Naive B cell (primary cell): ENCODE measurements around the gene NPTN. TPM values are rescaled to one million over a fixed set of nuclear protein-coding genes. Genes with fewer than 3 reads are reported as not detected.
"Not testable (repeated sequence)": the region's sequence is repeated elsewhere in the genome, so short reads cannot be mapped to it uniquely, and the experiment has no call there.

Source experiments
- ATAC-seq, 2 donors: fragments of 150-1000 bp; cut with Tn5 transposase; 2 replicates each; pipeline ENCODE4 v1.10.0; 2021; ENCODE audit warnings: low read depth in 2 of 2, mild to moderate bottlenecking in 2 of 2, moderate library complexity in 2 of 2
- DNase-seq: peaks from one replicate; pipeline ENCODE4 v3.0.0; 2022
- H3K27ac Mint-ChIP-seq, 6 donors: one replicate each; pipeline ENCODE4 v1.8.0; 2020 to 2022; ENCODE audit warnings: mild to moderate bottlenecking in 6 of 6, mixed read lengths in 6 of 6, moderate library complexity in 5 of 6, inconsistent platforms in 2 of 6
- H3K27me3 Mint-ChIP-seq, 3 donors: one replicate each; pipeline ENCODE4 v1.8.0; 2021 to 2022; ENCODE audit warnings: mixed read lengths in 3 of 3, mild to moderate bottlenecking in 1 of 3
- H3K36me3 Mint-ChIP-seq, 2 donors: one replicate each; pipeline ENCODE4 v1.8.0; 2020 to 2022; ENCODE audit warnings: mixed read lengths in 2 of 2, inconsistent platforms in 1 of 2, mild to moderate bottlenecking in 1 of 2
- H3K4me1 Mint-ChIP-seq, 3 donors: one replicate each; pipeline ENCODE4 v1.8.0; 2020 to 2022; ENCODE audit warnings: mixed read lengths in 3 of 3, inconsistent platforms in 1 of 3, mild to moderate bottlenecking in 1 of 3, moderate library complexity in 1 of 3
- H3K4me3 Mint-ChIP-seq, 8 donors: one replicate each; pipeline ENCODE4 v1.8.0; 2020 to 2022; ENCODE audit warnings: mild to moderate bottlenecking in 8 of 8, mixed read lengths in 8 of 8, moderate library complexity in 8 of 8, inconsistent platforms in 2 of 8
- H3K9me3 Mint-ChIP-seq, 7 donors: one replicate each; pipeline ENCODE4 v1.8.0; 2020 to 2022; ENCODE audit warnings: mixed read lengths in 7 of 7, mild to moderate bottlenecking in 5 of 7, inconsistent platforms in 2 of 7, moderate library complexity in 1 of 7
- polyA plus RNA-seq, 6 donors: library from polyadenylated mRNA; unstranded; fragments of 300-500 nt; fragmentation: Illumina TruSeq; gene quantifications; one replicate each; pipeline ENCODE4 v1.2.3, GENCODE V29; 2021; ENCODE audit warnings: low read depth in 6 of 6

NPTN gene
- polyA plus RNA-seq, 6 donors from 2014 or later: 20.4 to 40.5 (median 28.3) TPM

DNA sequence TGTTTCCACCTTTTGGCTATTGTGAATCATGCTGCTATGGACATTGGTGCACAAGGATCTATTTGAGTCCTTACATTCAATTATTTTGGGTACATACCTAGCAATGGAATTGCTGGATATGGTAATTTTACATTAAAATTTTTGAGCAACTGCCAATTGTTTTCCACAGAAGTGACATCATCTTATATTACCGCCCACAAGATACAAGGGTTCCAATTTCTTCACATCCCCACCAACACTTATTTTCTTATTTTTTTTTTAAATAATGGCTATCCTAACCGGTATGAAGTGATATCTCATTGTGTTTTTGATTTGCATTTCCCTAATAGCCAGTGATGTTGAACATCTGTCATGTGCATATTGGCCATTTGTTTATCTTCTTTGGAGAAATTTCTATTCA, 22.5 kb upstream of the NPTN start:
- Mint-ChIP-seq H3K36me3 (peaks cover 0 to 8% of the 10 kb centered on the region in 2 donors), H3K4me3 (no peak overlapping the region), H3K4me1 (no peaks in the 10 kb centered on the region), H3K27me3 (peaks cover 42 to 50% (median 44%) of the 10 kb centered on the region in 3 donors), H3K9me3 (peaks cover 0 to 12% (median 3%) of the 10 kb centered on the region in 7 donors), H3K27ac (no peak overlapping the region)
- ATAC-seq (no peak), DNase-seq (no peak)

DNA sequence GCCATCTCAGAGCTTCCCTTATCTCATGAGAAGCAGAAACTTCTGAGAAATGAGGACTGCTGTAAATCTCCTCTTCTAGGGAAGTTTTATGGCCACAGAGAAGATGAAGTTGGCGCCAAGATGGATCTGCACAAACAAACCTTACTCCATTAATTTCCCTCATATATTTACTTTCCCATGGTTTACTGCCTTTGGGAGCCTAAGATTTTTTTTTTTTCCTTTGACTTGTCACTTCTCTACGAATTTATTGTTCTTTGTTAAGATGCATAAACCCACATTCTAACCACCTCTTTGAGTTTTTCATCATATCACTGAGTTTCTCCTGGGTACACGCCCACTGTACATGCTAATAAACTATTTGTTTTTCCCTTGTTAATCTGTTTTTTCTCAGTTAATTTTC, 21.5 kb upstream of the NPTN start:
- peaks cover 0 to 18% (median 3%) of the 10 kb centered on the region in 7 donors for H3K9me3 Mint-ChIP-seq
- H3K4me3 Mint-ChIP-seq: no peak overlapping the region
- DNase-seq: no peak
- no peaks in the 10 kb centered on the region for H3K4me1 Mint-ChIP-seq
- no peak for ATAC-seq
- peaks cover 44 to 49% (median 44%) of the 10 kb centered on the region in 3 donors for H3K27me3 Mint-ChIP-seq
- H3K27ac Mint-ChIP-seq: no peak overlapping the region
- peaks cover 0 to 8% of the 10 kb centered on the region in 2 donors for H3K36me3 Mint-ChIP-seq

DNA sequence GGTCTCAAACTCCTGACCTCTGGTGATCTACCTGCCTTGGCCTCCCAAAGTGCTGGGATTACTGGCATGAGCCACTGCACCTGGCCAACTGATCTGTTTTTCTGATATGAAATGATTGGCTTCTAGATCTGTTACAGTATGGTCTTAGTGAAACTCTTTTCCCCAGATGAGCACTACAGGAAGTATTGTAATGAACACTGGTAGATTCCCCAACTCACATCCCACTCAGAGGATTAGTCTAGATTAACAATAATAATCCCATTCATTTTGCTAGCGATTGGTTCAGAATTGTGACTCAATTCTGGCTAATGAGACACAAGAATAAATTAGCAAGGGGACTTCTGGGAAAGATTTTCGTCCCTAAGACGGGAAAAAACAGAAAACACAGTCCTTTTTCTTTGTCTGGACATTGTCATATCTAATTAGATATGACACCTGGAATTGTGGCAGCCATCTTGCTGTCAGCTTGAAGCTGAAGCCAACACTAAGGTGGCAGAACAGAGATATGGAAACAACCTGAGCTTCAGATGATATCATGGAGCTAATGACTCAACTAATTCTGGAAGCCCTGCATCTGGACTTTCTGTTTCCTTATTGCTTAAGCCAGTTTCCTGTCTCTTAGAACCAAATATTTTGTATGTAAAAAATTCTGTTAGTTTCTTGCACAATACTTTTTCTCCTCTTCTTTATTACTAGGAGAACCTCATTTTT, 17.4 kb upstream of the NPTN start:
- Mint-ChIP-seq H3K27me3 (peaks cover 39 to 55% (median 53%) of the 10 kb centered on the region in 3 donors), H3K27ac (no peak overlapping the region), H3K9me3 (peaks cover 0 to 18% (median 5%) of the 10 kb centered on the region in 7 donors)

DNA sequence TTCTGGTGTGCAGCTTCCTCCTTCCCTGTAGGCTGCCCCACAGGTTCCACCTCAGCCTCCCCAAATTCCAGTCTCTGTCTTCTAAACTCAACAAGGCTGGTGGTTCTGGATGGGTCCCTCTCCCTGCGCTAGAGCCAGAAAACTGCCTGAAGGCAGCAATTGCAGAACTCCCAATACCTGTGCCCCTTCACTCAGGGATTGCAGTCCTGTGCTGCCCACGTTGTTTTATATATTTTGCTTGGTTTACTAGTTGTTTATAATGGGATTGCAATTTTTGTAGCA, 14.8 kb upstream of the NPTN start:
- Mint-ChIP-seq H3K36me3 (peaks cover 0 to 8% of the 10 kb centered on the region in 2 donors), H3K27me3 (peaks cover 36 to 47% (median 45%) of the 10 kb centered on the region in 3 donors), H3K4me1 (no peaks in the 10 kb centered on the region), H3K9me3 (peaks cover 0 to 18% (median 5%) of the 10 kb centered on the region in 7 donors), H3K4me3 (no peak overlapping the region), H3K27ac (no peak overlapping the region)
- DNase-seq (no peak), ATAC-seq (no peak)

More for the DNA sequence above, 17.4 kb upstream of the NPTN start:
- peaks cover 0 to 8% of the 10 kb centered on the region in 2 donors for H3K36me3 Mint-ChIP-seq
- DNase-seq (no peak), ATAC-seq (no peak)
- no peak overlapping the region for H3K4me3 Mint-ChIP-seq
- no peaks in the 10 kb centered on the region for H3K4me1 Mint-ChIP-seq

DNA sequence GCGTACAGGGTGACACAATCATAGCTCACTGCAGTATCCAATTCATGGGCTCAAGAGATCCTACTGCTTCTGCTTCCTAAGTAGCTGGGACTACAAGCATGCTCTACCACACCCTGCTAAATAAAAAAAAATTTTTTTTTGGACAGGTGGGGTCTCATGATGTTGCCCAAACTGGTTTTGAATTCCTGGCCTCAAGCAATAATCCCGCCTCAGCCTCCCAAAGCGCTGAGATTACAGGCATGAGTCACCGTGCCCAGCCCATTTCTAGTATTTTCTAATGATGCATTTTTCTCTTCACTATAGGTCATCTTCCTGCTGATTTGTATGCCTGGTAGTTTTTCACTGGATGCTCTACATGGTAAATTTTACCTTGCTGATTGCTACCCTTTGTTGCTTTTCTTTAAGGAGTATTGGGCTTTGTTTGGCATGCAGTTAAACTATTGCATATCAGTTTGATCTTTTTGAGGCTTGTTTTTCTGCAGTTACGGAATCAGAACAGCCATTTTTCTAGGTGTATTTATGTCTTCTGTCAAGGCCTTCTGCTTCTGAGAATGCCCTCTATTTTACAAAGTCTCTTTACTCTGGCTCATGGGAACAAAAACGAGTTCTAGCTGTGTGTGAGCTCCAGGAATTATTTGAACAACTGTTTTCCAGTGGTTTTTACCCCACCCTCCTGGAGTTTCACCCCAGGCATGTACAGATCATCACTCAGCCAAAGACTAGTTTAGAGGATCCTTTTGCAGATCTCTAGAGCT, 14.2 kb upstream of the NPTN start:
- no peak for DNase-seq
- peaks cover 36 to 45% (median 45%) of the 10 kb centered on the region in 3 donors for H3K27me3 Mint-ChIP-seq
- peaks cover 0 to 18% (median 5%) of the 10 kb centered on the region in 7 donors for H3K9me3 Mint-ChIP-seq
- no peak overlapping the region for H3K27ac Mint-ChIP-seq
- no peak for ATAC-seq
- H3K4me3 Mint-ChIP-seq: no peak overlapping the region
- H3K36me3 Mint-ChIP-seq: peaks cover 0 to 8% of the 10 kb centered on the region in 2 donors
- no peaks in the 10 kb centered on the region for H3K4me1 Mint-ChIP-seq

DNA sequence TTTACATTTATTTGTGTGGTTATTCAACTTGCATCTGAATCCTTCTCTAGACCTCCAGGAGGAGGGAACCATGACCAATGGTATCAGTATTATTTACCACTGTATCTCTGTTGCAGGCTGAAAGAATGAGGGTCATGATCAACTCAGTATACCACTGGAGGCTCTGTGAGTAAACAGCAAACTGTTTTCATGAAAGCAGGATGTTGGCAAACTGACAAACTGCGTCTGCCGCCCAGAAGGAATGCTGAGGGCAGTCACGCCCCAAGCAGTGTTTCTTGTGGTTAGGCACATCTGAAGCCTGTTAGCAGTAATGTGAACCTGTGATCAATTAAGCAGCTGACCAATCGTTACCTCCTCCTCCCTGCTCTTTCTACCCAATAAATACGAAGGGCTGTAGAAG, 6.3 kb upstream of the NPTN start:
- Mint-ChIP-seq H3K36me3 (peaks cover 0 to 11% of the 10 kb centered on the region in 2 donors), H3K4me1 (peaks cover 9 to 17% (median 11%) of the 10 kb centered on the region in 3 donors), H3K9me3 (peaks cover 11 to 24% (median 17%) of the 10 kb centered on the region in 7 donors), H3K27me3 (peaks cover 22 to 40% (median 24%) of the 10 kb centered on the region in 3 donors)
- not testable (repeated sequence) for H3K4me3 Mint-ChIP-seq, H3K27ac Mint-ChIP-seq, ATAC-seq, DNase-seq

DNA sequence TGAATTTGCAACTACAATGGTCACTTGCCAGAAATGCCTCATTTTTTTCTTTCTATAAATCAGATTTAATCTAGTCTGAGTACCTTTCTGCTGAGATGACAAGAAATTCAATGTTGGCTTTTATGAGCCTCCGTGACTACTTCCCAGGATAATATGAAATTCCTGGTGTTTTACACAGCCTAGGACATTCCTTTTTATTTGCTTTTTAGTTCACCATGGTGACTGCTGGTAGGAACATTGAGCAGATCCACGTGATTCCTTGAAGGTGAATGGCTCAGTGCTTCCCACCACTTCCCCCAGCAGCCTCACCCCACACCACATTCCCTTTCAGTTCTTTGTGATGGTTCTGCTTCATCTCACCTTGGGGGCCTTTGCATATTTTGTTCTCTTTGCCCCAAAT, 4.3 kb upstream of the NPTN start:
- Mint-ChIP-seq H3K9me3 (peaks cover 11 to 25% (median 20%) of the 10 kb centered on the region in 7 donors), H3K4me1 (peaks cover 18 to 27% (median 21%) of the 10 kb centered on the region in 3 donors), H3K27ac (peak overlapping the region in 1 of 6 donors; percentile 53), H3K27me3 (peaks cover 15 to 40% (median 22%) of the 10 kb centered on the region in 3 donors), H3K36me3 (peaks cover 0 to 11% of the 10 kb centered on the region in 2 donors), H3K4me3 (peak overlapping the region in 1 of 8 donors; percentile 6)
- no peak for DNase-seq
- no peak for ATAC-seq

DNA sequence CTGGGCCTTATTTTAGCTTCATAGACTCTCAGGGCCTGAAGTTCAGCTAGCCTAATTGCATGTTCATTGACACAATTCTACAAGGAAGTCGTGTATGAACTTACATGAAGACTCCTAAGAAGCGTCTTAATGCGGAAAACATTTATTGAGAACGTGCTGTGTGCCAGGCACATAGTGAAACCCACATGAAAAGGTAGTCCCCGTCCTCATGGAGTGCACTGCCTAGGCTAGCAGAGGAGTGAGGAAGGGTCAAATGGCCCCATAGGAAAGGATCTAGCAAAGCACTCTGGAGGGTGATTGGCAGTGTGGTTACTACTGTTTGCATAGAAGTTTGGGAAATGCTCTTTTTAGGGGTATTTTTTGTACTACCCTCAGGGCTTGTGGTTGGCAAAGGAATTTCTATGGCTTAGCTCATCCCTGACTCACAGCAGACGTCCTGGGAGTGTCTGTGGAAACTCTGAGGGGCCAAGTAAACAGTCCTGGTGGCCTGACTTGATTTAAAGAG, 854 bp upstream of the NPTN start:
- peak overlapping the region; percentile 77 to 97 (median 90) for H3K4me3 Mint-ChIP-seq
- DNase-seq (no peak), ATAC-seq (no peak)
- peak overlapping the region in 5 of 6 donors; percentile 44 to 95 (median 84) for H3K27ac Mint-ChIP-seq
- H3K4me1 Mint-ChIP-seq: peaks cover 35 to 54% (median 47%) of the 10 kb centered on the region in 3 donors
- H3K9me3 Mint-ChIP-seq: peaks cover 5 to 16% (median 13%) of the 10 kb centered on the region in 7 donors
- H3K36me3 Mint-ChIP-seq: no peaks in the 10 kb centered on the region
- H3K27me3 Mint-ChIP-seq: peaks cover 0 to 15% (median 0%) of the 10 kb centered on the region in 3 donors

DNA sequence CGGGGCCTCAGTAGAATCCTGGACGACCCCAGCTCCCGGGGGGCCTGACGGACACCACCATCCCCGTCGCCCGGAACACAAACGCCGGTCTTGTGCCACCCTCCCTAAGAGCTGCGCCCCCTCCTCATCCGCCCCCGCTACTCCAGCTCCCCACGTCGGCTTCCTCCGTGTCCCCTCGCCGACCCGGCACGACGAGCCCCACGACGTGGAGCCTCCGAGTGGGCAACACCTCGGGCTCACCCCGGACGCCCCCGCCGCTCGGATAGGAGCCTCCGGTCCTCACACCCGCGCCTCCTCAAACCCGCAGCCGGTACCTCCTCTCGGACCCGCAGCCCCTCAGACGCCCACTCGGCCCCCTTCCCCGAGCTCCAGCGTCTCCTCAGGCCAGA, 525 bp downstream of the NPTN start:
- peaks cover 0 to 8% (median 0%) of the 10 kb centered on the region in 3 donors for H3K27me3 Mint-ChIP-seq
- H3K36me3 Mint-ChIP-seq: no peaks in the 10 kb centered on the region
- peaks cover 37 to 56% (median 51%) of the 10 kb centered on the region in 3 donors for H3K4me1 Mint-ChIP-seq
- H3K27ac Mint-ChIP-seq: peak overlapping the region in 5 of 6 donors; percentile 29 to 88 (median 61)
- ATAC-seq (no peak), DNase-seq (no peak)
- H3K9me3 Mint-ChIP-seq: peaks cover 5 to 16% (median 12%) of the 10 kb centered on the region in 7 donors
- peak overlapping the region; percentile 77 to 97 (median 92) for H3K4me3 Mint-ChIP-seq

DNA sequence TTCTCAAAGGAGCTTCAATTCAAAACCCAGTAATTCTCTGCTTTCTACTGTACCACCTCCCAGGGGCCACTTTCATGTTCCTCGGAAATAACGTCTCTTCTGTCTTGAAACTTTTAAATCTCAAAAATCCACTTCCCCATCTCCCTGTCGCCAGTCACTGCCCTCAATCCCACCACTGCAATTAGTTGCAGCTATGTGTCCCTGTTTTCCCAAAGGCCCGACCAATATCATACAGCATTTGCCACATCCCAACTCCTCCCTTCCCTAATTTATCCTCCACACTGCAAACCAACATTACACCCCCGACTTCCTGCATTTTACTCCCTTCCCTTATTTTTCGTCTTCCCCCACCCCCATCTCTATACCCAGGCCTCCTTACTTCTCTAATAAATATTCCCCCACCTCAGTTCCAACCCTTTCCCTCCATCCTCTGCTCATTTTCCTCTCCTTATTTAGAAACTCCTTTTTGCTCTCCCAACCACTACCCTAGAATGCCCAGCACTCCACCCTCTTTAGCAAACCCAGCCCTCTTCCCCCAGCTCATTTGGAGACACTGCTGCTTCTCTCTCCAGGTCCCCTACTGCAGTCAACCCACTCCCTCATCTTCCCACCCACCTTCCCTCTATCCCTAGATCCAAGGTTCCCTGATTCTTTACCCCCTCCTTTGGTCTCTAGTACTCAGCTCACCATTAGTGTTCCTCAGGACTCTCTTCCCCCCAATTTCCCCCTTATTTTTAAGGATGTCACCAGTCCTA, 1.1 kb downstream of the NPTN start:
- peaks cover 5 to 15% (median 11%) of the 10 kb centered on the region in 7 donors for H3K9me3 Mint-ChIP-seq
- DNase-seq (no peak), ATAC-seq (no peak)
- H3K4me3 Mint-ChIP-seq: peak overlapping the region; percentile 77 to 97 (median 92)
- peak overlapping the region; percentile 29 to 88 (median 67) for H3K27ac Mint-ChIP-seq
- peaks cover 0 to 6% (median 0%) of the 10 kb centered on the region in 3 donors for H3K27me3 Mint-ChIP-seq
- no peaks in the 10 kb centered on the region for H3K36me3 Mint-ChIP-seq
- H3K4me1 Mint-ChIP-seq: peaks cover 37 to 56% (median 48%) of the 10 kb centered on the region in 3 donors

DNA sequence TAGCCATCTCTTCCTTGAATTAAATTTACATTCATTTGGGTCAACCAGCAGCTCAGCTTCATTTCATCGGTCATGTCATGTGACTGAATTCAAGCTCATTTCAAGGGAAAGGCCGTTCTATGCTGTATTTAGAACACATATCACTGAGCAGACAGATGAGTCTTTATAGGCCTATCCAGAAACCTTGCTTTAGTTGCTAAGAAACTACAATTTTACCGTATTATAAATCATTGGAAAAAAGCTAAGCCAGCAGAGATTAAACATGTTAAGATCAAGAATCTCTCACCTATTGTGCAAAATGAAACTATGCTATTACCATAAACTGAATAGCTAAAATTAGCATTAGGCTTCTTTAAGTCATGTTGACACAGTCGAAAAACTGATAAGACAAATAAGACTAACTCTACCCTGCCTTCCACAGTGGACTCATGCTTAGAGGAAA, 2.2 kb downstream of the NPTN start:
- Mint-ChIP-seq H3K27ac (no peak overlapping the region), H3K36me3 (no peaks in the 10 kb centered on the region), H3K4me3 (peak overlapping the region in 3 of 8 donors; percentile 3 to 86 (median 68)), H3K4me1 (peaks cover 30 to 48% (median 37%) of the 10 kb centered on the region in 3 donors), H3K27me3 (no peaks in the 10 kb centered on the region), H3K9me3 (peaks cover 0 to 8% (median 5%) of the 10 kb centered on the region in 7 donors)
- no peak for ATAC-seq
- DNase-seq: no peak

DNA sequence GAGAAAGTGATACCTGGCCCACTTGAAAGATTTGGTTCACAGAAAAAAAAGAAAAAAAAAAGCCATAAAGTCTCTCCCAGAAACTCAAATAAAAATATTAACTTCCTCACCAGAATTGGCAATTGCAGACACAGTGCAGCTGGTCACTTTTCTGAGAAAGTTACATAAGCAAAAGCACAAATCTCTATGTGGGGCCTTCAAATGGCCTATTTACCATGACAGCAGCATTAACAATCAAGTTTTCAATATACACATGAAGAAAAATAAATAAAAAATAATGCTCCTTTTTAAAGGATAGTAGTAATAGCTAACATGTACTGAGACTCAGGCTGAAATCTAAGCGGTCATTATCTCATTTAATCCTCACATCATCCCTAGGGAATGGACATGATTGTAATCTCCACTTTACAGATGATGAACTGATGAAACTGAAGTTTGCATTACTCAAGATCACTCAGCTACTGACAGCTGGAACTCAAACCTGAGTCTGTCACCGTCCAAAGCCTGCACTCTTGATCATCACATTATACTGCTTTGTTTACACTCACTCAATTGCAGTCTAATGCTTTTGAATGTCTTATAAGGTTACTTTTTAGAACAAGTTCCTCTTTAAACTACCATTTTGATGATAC, 3.3 kb downstream of the NPTN start:
- Mint-ChIP-seq H3K9me3 (peaks cover 0 to 5% (median 2%) of the 10 kb centered on the region in 7 donors), H3K27me3 (no peaks in the 10 kb centered on the region), H3K36me3 (no peaks in the 10 kb centered on the region), H3K4me3 (peak overlapping the region in 1 of 8 donors; percentile 86), H3K4me1 (peaks cover 30 to 49% (median 38%) of the 10 kb centered on the region in 3 donors), H3K27ac (no peak overlapping the region)
- no peak for DNase-seq
- no peak for ATAC-seq
